Hepatocyte (in vitro differentiated cells): ENCODE measurements around the gene KCNJ15. TPM values are rescaled to one million over a fixed set of nuclear protein-coding genes. Genes with fewer than 3 reads are reported as not detected.

Experiments used
- DNase-seq: peaks from one replicate; pipeline ENCODE4 v3.0.0-alpha.2; 2016; ENCODE audit warnings: low spot score
- H2AFZ ChIP-seq: fragments of 200-600 bp; sonication (generic); 2 replicates; pipeline ENCODE4 v1.6.0; 2016; ENCODE audit warnings: antibody characterized with exemption, mild to moderate bottlenecking
- H3K27ac ChIP-seq: fragments of 200-600 bp; sonication (generic); 2 replicates; pipeline ENCODE4 v1.5.1; 2016; ENCODE audit warnings: mild to moderate bottlenecking
- H3K27me3 ChIP-seq: fragments of 200-600 bp; sonication (generic); 2 replicates; pipeline ENCODE4 v1.6.1; 2016
- H3K36me3 ChIP-seq: fragments of 200-600 bp; sonication (generic); replicated peaks from 2 replicates; pipeline ENCODE4 v1.5.1; 2016; ENCODE audit warnings: low read depth; ENCODE audit not compliant: insufficient read depth
- H3K4me1 ChIP-seq: fragments of 200-600 bp; sonication (generic); 2 replicates; pipeline ENCODE4 v1.5.1; 2016; ENCODE audit warnings: mild to moderate bottlenecking, moderate library complexity; ENCODE audit not compliant: insufficient read depth
- H3K4me2 ChIP-seq: fragments of 200-600 bp; sonication (generic); 2 replicates; pipeline ENCODE4 v1.6.0; 2016
- H3K4me3 ChIP-seq: fragments of 200-600 bp; sonication (generic); 2 replicates; pipeline ENCODE4 v1.5.1; 2016; ENCODE audit warnings: mild to moderate bottlenecking
- H3K79me2 ChIP-seq: fragments of 200-600 bp; sonication (generic); 2 replicates; pipeline ENCODE4 v1.6.0; 2017; ENCODE audit warnings: mild to moderate bottlenecking
- H3K9me2 ChIP-seq: fragments of 200-600 bp; sonication (generic); replicated peaks from 2 replicates; pipeline ENCODE4 v1.6.0; 2017; ENCODE audit warnings: mild to moderate bottlenecking; ENCODE audit not compliant: insufficient read depth
- H3K9me3 ChIP-seq: fragments of 200-600 bp; sonication (generic); 2 replicates; pipeline ENCODE4 v1.5.1; 2016; ENCODE audit warnings: low read depth, mild to moderate bottlenecking
- H4K20me1 ChIP-seq: fragments of 200-600 bp; sonication (generic); 2 replicates; pipeline ENCODE4 v1.6.0; 2016; ENCODE audit warnings: mild to moderate bottlenecking; ENCODE audit not compliant: insufficient read depth, poor library complexity, severe bottlenecking
- EZH2 ChIP-seq: fragments of 200-600 bp; sonication (generic); IDR thresholded peaks from 2 replicates; pipeline ENCODE4 v1.6.1; 2016; ENCODE audit warnings: antibody characterized with exemption, mild to moderate bottlenecking, borderline replicate concordance
- EZH2phosphoT487 ChIP-seq: fragments of 200-600 bp; sonication (generic); IDR thresholded peaks from one replicate; pipeline ENCODE4 v1.6.1; 2018; ENCODE audit warnings: antibody characterized with exemption, mild to moderate bottlenecking, low read depth, moderate library complexity; ENCODE audit not compliant: unreplicated experiment, severe bottlenecking
- WGBS: methylation state at CpG from one replicate; pipeline ENCODE4 v1.1.6; 2016; ENCODE audit warnings: low lambda C conversion rate; ENCODE audit errors: missing lambda C conversion rate; 5-methylcytosine and 5-hydroxymethylcytosine counted together
- polyA plus RNA-seq: library from polyadenylated mRNA; unstranded; fragments of >200 nt; fragmentation: Nextera tagmentation; extraction: Ambion mirVana; gene quantifications from 2 replicates; pipeline ENCODE4 v1.2.1, GENCODE V29; 2016
- total RNA-seq: library from RNA; depleted of rRNA; stranded (reverse); fragments of >200 nt; gene quantifications from 2 replicates; pipeline ENCODE4 v1.2.3, GENCODE V29; 2014
- TF ChIP-seq, protein P1 (sequence below): fragments of 200-600 bp; sonication (generic); IDR thresholded peaks from 2 replicates; pipeline ENCODE4 v1.5.1; 2016; ENCODE audit warnings: antibody characterized with exemption, mild to moderate bottlenecking; ENCODE audit not compliant: poor library complexity

KCNJ15 gene
- total and polyA plus RNA-seq, 2 experiments from 2014 or later, result 0.43 to 0.88 TPM

DNA sequence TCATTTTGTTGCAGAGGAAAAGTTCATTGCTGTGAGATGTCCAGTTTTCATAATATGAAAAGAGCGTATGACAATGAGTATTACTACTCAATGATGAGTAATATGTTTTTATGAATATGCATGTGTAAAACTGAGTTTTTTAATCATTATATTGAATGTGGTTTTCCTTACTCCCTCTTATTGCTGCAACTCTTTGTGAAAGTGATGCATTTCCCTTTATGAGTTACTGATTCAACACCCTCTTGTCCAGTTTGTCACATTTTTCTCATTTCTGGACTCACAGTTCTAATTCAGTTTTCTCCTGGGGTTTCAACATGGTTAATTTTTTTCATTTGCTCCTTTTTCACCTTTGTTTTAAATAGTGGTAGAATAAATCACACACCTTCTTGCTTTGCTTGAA lies 35.2 kb upstream of the KCNJ15 start:
- TF ChIP-seq, protein P1, sequence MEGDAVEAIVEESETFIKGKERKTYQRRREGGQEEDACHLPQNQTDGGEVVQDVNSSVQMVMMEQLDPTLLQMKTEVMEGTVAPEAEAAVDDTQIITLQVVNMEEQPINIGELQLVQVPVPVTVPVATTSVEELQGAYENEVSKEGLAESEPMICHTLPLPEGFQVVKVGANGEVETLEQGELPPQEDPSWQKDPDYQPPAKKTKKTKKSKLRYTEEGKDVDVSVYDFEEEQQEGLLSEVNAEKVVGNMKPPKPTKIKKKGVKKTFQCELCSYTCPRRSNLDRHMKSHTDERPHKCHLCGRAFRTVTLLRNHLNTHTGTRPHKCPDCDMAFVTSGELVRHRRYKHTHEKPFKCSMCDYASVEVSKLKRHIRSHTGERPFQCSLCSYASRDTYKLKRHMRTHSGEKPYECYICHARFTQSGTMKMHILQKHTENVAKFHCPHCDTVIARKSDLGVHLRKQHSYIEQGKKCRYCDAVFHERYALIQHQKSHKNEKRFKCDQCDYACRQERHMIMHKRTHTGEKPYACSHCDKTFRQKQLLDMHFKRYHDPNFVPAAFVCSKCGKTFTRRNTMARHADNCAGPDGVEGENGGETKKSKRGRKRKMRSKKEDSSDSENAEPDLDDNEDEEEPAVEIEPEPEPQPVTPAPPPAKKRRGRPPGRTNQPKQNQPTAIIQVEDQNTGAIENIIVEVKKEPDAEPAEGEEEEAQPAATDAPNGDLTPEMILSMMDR, result no peak
- no peak for TF ChIP-seq EZH2
- no peak for TF ChIP-seq EZH2phosphoT487
- Histone ChIP-seq H3K9me3 (peaks cover 6% of the 10 kb centered on the region), H2AFZ (no peak overlapping the region), H3K27ac (no peak overlapping the region), H3K4me3 (no peak overlapping the region), H3K9me2 (no peaks in the 10 kb centered on the region), H4K20me1 (no peaks in the 10 kb centered on the region), H3K27me3 (no peaks in the 10 kb centered on the region), H3K79me2 (no peaks in the 10 kb centered on the region), H3K36me3 (no peaks in the 10 kb centered on the region), H3K4me1 (no peaks in the 10 kb centered on the region), H3K4me2 (no peak overlapping the region)
- WGBS, result 0% methylated on average over 1 of the region's 1 CpG
- DNase-seq, result no peak

DNA sequence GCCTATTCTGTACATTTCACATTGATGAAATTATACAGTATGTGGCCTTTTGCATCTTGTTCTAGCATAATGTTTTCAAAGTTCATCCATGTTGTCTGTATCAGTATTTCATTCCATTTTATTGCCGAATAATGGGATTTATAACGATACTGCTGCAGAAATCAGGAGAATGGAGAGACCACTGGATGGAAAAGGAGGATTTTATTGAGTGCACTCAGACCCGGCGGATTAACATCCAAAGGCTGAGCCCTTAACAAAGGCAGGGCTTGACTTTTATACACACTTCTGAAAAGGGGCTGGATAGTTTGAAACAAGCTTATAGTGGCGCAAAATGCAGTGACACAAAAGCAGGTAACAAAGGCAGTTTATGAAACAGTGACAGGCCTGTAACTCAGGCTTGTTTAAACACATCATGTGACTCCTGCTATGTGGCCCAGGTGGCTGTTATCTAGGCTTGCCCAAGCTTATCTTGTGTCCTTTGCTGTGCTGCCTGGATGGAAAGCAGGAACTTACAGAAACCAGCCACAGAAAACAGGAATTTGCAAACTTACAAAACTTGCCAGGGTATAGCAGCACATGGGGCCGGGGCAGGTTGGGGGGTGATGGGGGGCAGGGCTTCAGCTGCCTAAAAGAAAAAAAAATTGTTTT lies 32.8 kb upstream of the KCNJ15 start:
- TF ChIP-seq EZH2phosphoT487, result no peak
- TF ChIP-seq, protein P1, result no peak
- TF ChIP-seq EZH2, result no peak
- Histone ChIP-seq H3K79me2 (no peaks in the 10 kb centered on the region), H3K27ac (no peak overlapping the region)

DNA sequence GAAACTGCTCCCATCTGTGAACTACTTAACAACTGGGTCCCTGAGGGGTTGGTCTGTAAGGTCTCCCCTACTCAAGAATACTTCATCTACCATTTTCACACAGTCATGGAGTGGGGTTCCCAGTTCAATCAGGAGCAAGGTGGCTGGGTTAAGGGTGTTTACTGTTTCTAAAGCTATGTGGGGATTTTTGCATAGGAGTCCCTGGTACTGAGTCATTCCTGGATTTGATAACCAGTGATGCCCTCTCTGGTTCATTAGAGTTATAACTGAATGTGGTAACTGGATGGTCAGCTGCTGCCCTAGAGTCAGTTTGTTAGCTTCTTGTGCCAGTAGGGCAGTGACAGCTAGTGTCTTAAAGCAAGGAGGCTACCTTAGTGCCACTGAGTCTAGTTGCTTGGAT lies 29.4 kb upstream of the KCNJ15 start:
- Histone ChIP-seq H2AFZ (no peak overlapping the region), H4K20me1 (no peaks in the 10 kb centered on the region), H3K9me3 (peaks cover 12% of the 10 kb centered on the region), H3K4me1 (no peaks in the 10 kb centered on the region), H3K79me2 (no peaks in the 10 kb centered on the region), H3K4me2 (no peak overlapping the region), H3K4me3 (no peak overlapping the region), H3K27me3 (no peaks in the 10 kb centered on the region), H3K27ac (no peak overlapping the region), H3K36me3 (no peaks in the 10 kb centered on the region), H3K9me2 (no peaks in the 10 kb centered on the region)
- no peak for TF ChIP-seq EZH2phosphoT487
- TF ChIP-seq, protein P1, result no peak
- no peak for TF ChIP-seq EZH2
- DNase-seq, result no peak

More for the DNA sequence above, 32.8 kb upstream of the KCNJ15 start:
- no peaks in the 10 kb centered on the region for H3K9me2 ChIP-seq
- H3K4me1 ChIP-seq, result no peaks in the 10 kb centered on the region
- H3K27me3 ChIP-seq, result no peaks in the 10 kb centered on the region
- H4K20me1 ChIP-seq, result no peaks in the 10 kb centered on the region
- no peak overlapping the region for H2AFZ ChIP-seq
- 94% methylated on average over 6 of the region's 6 CpGs for WGBS
- H3K9me3 ChIP-seq, result peaks cover 6% of the 10 kb centered on the region
- no peak overlapping the region for H3K4me2 ChIP-seq
- DNase-seq, result no peak
- no peaks in the 10 kb centered on the region for H3K36me3 ChIP-seq
- no peak overlapping the region for H3K4me3 ChIP-seq
